ENCODE measurements around the gene MPPED2. TPM values are rescaled to one million over a fixed set of nuclear protein-coding genes. Genes with fewer than 3 reads are reported as not detected.

MPPED2 gene
- total and polyA plus RNA-seq, 9 donors = 4.0 to 16.8 (median 7.5) TPM

DNA sequence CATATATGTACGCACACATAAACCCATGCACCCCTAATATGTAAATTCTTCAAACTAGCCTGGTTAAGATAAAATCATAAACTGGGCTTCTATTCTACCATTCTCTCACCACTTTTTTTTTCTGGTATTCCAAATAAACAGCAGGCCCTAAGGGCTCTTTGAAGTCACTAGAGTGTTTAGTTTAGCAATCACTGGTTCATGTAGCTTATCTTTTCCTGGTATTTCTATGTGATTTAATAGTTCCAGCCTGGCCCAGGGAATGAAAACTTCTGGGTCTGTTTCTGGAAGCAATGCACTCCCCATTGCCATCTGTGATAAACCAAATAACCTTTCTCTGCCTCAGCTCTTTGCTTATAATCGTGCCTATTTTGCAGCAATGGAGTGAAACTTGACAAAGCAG is 10.7 kb upstream of the MPPED2 start:
- peaks cover 3% of the 10 kb centered on the region for H3K4me1 ChIP-seq (ENCODE audit: control insufficient read depth, insufficient read depth, low read length)

GRCh38 chr11:30595934-30596333 is 9.8 kb upstream of the MPPED2 start:
- no peaks in the 10 kb centered on the region for H3K36me3 ChIP-seq (ENCODE audit: control insufficient read depth, insufficient read depth, low read length)
- peaks cover 3% of the 10 kb centered on the region for H3K4me1 ChIP-seq (ENCODE audit: control insufficient read depth, insufficient read depth, low read length)
- DNase-seq = no peak
- no peak overlapping the region for H3K4me3 ChIP-seq (ENCODE audit: low read length)
- no CpG with 5 or more reads among the region's 3 CpGs for WGBS (ENCODE audit: insufficient coverage)
- no peaks in the 10 kb centered on the region for H3K9me3 ChIP-seq (replicated peaks; ENCODE audit: control insufficient read depth, low read depth, low read length)
- H3K27me3 ChIP-seq (ENCODE audit: control insufficient read depth, insufficient read depth, low read length) = no peaks in the 10 kb centered on the region
- peak overlapping the region; percentile 36 for H3K27ac ChIP-seq (ENCODE audit: low read length)

More for the DNA sequence above, 10.7 kb upstream of the MPPED2 start:
- H3K4me3 ChIP-seq (ENCODE audit: low read length) = no peak overlapping the region
- H3K36me3 ChIP-seq (ENCODE audit: control insufficient read depth, insufficient read depth, low read length) = no peaks in the 10 kb centered on the region
- 80% methylated on average over 1 of the region's 2 CpGs for whole genome bisulfite sequencing (ENCODE audit: insufficient coverage)
- no peaks in the 10 kb centered on the region for H3K27me3 ChIP-seq (ENCODE audit: control insufficient read depth, insufficient read depth, low read length)
- H3K27ac ChIP-seq (ENCODE audit: low read length) = no peak overlapping the region
- DNase-seq = no peak
- H3K9me3 ChIP-seq (replicated peaks; ENCODE audit: control insufficient read depth, low read depth, low read length) = no peaks in the 10 kb centered on the region

DNA sequence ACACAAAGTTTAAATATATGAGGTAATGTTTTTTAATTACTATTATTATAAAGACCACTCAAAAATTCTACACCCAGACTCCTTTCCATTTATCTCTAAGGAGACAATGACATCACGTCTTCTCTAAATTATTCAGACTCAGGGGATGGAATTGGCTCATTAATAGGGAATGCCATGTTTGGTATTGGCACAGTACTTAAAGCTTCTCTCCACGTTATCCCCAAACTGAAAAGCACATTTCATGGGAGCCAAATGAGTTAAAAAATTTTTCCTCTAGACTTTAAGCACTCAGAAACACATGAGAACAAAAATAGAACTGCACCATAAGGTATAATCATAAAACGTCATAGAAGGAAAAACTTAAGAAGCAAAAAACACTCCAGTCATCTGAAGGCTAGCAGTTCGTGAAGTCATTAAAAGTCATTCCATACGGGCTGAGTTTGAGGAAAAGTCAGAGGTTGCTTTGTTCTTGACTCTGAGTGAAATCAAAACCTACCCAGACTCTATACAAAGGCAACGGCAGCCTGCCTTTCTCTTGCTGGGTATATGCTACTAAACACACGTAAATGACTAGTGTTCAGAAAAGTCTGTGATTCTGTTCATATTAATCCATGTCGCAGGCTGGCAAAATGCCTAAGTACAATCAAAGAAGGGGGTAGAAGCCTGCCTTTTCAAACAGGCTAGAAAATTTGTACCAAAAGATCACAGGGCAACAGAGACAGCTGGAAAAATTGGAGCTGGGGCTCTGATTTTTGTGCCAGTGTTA is 8.7 kb upstream of the MPPED2 start:
- Histone ChIP-seq H3K27ac (ENCODE audit: low read length) (peak overlapping the region; percentile 85), H3K9me3 (replicated peaks; ENCODE audit: control insufficient read depth, low read depth, low read length) (no peaks in the 10 kb centered on the region), H3K27me3 (ENCODE audit: control insufficient read depth, insufficient read depth, low read length) (no peaks in the 10 kb centered on the region), H3K4me3 (ENCODE audit: low read length) (no peak overlapping the region), H3K36me3 (ENCODE audit: control insufficient read depth, insufficient read depth, low read length) (no peaks in the 10 kb centered on the region), H3K4me1 (ENCODE audit: control insufficient read depth, insufficient read depth, low read length) (peaks cover 3% of the 10 kb centered on the region)
- WGBS (ENCODE audit: insufficient coverage) = 11% methylated on average over 1 of the region's 8 CpGs
- peak; percentile 91 for DNase-seq

DNA sequence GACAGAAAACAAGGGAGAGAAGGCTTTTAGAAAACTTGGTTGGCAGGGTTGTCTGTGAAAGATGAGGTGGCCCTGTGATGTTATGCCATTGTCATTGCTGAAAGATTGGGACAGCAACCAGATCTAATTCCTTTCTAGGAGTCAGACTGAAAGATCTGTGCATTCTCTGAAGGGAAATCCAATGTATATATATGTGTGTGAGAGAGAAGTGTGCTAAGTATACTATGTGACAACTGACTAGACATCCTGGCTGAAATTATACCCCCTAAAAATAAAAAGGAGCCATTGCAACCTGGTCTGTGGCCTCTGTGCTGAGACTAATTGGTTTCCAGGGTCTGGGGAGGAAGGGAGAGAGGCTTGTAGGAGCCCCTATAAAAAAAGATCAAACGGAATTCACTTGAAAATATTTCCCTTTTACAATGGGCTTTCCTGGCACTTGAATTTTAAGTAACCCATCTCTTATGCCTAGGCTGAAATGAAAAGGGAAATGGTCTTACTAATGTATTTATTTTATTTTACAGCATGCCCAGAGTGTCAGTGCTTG is 1.2 kb upstream of the MPPED2 start:
- Histone ChIP-seq H3K27me3 (ENCODE audit: control insufficient read depth, insufficient read depth, low read length) (peaks cover 24% of the 10 kb centered on the region), H3K9me3 (replicated peaks; ENCODE audit: control insufficient read depth, low read depth, low read length) (no peaks in the 10 kb centered on the region), H3K4me3 (ENCODE audit: low read length) (no peak overlapping the region), H3K36me3 (ENCODE audit: control insufficient read depth, insufficient read depth, low read length) (no peaks in the 10 kb centered on the region), H3K27ac (ENCODE audit: low read length) (no peak overlapping the region), H3K4me1 (ENCODE audit: control insufficient read depth, insufficient read depth, low read length) (peaks cover 19% of the 10 kb centered on the region)
- no CpG with 5 or more reads among the region's 1 CpG for whole genome bisulfite sequencing (ENCODE audit: insufficient coverage)
- DNase-seq = no peak

GRCh38 chr11:30585892-30586250 is 282 bp downstream of the MPPED2 start:
- H3K36me3 ChIP-seq (ENCODE audit: control insufficient read depth, insufficient read depth, low read length) = no peaks in the 10 kb centered on the region
- peak overlapping the region; percentile 87 for H3K27ac ChIP-seq (ENCODE audit: low read length)
- under 1% methylated on average over 39 of the region's 42 CpGs for WGBS (ENCODE audit: insufficient coverage)
- H3K4me1 ChIP-seq (ENCODE audit: control insufficient read depth, insufficient read depth, low read length) = peaks cover 19% of the 10 kb centered on the region
- DNase-seq = peak; percentile 69
- H3K4me3 ChIP-seq (ENCODE audit: low read length) = peak overlapping the region; percentile 81
- H3K27me3 ChIP-seq (ENCODE audit: control insufficient read depth, insufficient read depth, low read length) = peaks cover 24% of the 10 kb centered on the region
- H3K9me3 ChIP-seq (replicated peaks; ENCODE audit: control insufficient read depth, low read depth, low read length) = no peaks in the 10 kb centered on the region

DNA sequence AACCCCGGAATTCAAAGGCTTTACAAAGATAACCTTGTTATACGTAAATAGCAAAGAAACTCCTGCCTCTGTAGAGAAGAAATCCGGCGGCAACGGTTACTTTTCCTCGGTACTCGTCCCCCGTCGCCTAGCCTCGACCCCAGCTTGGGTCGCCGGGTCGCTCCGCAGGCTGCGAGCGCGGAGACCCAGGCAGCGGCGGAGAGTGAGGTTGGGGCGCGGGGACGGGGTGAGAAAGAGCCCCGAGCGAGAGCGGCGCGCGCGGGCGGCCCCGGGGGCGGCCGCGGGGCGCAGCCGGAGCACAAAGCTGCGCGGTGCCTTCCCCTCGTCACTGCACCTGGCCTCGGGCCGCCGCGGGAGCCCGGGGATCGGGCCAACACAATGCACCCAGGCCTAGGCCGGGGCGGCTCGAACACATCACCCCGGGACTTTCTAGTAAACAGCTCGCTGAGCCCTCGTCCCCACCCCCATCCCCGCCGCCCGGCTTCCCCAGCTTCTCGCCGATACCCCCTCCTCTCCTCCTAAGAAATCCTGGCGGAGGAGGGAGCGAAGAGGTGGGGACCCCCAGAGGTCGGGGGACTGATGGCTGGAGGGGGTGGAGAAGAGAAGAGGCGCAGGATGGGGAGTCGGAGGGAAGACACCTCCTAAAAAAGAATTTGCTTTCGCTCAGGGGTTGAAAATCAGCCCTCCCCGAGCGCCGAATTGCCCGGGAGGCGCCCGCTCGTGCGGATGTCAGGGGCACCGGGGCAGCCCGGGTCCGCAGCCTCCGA is 845 bp downstream of the MPPED2 start:
- H3K4me3 ChIP-seq (ENCODE audit: low read length) = peak overlapping the region; percentile 81

DNA sequence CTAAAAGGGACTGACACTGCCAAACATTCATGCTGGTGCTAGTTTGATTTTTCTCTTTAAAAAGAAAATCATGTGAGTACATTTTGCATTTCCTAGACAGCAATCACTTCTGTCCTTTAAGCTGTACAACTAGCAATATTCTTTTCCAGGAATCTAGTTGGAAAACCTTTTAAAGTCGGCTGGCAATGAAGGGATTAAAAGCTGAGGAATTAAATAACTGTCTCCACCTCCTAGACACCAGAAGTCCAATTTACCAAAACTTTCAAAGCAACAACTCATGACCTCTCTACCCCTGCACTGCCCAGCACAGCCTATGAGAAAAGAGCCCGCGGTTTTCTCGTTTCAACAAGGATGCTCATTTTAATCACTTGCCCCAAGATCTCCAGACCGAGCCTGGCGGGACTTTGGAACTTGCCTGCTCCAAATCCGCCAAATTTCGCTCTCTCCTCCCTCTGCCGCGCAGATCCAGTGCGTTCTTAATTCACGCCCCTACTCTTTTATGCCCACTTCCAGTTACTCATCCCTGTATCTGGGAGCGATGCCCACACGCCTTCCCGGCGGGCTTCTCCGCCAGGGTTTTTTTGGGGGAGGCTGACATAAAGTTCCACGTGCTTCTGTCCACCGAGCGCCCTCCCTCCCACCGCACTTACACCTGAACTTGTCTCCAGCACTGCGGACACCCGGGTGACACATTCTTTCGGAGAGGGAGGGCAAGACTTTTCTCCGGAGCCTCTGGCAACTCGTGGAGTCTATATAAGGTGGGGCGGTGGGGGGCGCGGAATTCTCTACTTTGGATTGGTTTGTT is 2.5 kb downstream of the MPPED2 start:
- DNase-seq = peak; percentile 79
- Histone ChIP-seq H3K27ac (ENCODE audit: low read length) (peak overlapping the region; percentile 58), H3K27me3 (ENCODE audit: control insufficient read depth, insufficient read depth, low read length) (peaks cover 24% of the 10 kb centered on the region)

More for the DNA sequence above, 845 bp downstream of the MPPED2 start:
- no peaks in the 10 kb centered on the region for H3K9me3 ChIP-seq (replicated peaks; ENCODE audit: control insufficient read depth, low read depth, low read length)
- H3K27me3 ChIP-seq (ENCODE audit: control insufficient read depth, insufficient read depth, low read length) = peaks cover 24% of the 10 kb centered on the region
- under 1% methylated on average over 57 of the region's 74 CpGs for WGBS (ENCODE audit: insufficient coverage)
- peak overlapping the region; percentile 87 for H3K27ac ChIP-seq (ENCODE audit: low read length)
- peaks cover 19% of the 10 kb centered on the region for H3K4me1 ChIP-seq (ENCODE audit: control insufficient read depth, insufficient read depth, low read length)
- no peaks in the 10 kb centered on the region for H3K36me3 ChIP-seq (ENCODE audit: control insufficient read depth, insufficient read depth, low read length)
- DNase-seq = peak; percentile 66

GRCh38 chr11:30582726-30583125 is 3.4 kb downstream of the MPPED2 start:
- no peak overlapping the region for H3K27ac ChIP-seq (ENCODE audit: low read length)
- H3K9me3 ChIP-seq (replicated peaks; ENCODE audit: control insufficient read depth, low read depth, low read length) = no peaks in the 10 kb centered on the region
- peaks cover 19% of the 10 kb centered on the region for H3K4me1 ChIP-seq (ENCODE audit: control insufficient read depth, insufficient read depth, low read length)
- no peak for DNase-seq
- WGBS (ENCODE audit: insufficient coverage) = 100% methylated on average over 1 of the region's 4 CpGs
- no peak overlapping the region for H3K4me3 ChIP-seq (ENCODE audit: low read length)
- H3K27me3 ChIP-seq (ENCODE audit: control insufficient read depth, insufficient read depth, low read length) = peaks cover 24% of the 10 kb centered on the region
- H3K36me3 ChIP-seq (ENCODE audit: control insufficient read depth, insufficient read depth, low read length) = peaks cover 3% of the 10 kb centered on the region

More for the DNA sequence above, 2.5 kb downstream of the MPPED2 start:
- 15% methylated on average over 13 of the region's 29 CpGs for WGBS (ENCODE audit: insufficient coverage)
- Histone ChIP-seq H3K9me3 (replicated peaks; ENCODE audit: control insufficient read depth, low read depth, low read length) (no peaks in the 10 kb centered on the region), H3K4me3 (ENCODE audit: low read length) (peak overlapping the region; percentile 81), H3K36me3 (ENCODE audit: control insufficient read depth, insufficient read depth, low read length) (no peaks in the 10 kb centered on the region), H3K4me1 (ENCODE audit: control insufficient read depth, insufficient read depth, low read length) (peaks cover 19% of the 10 kb centered on the region)

GRCh38 chr11:30581675-30582074 is 4.5 kb downstream of the MPPED2 start:
- Histone ChIP-seq H3K36me3 (ENCODE audit: control insufficient read depth, insufficient read depth, low read length) (peaks cover 3% of the 10 kb centered on the region), H3K27ac (ENCODE audit: low read length) (no peak overlapping the region), H3K4me3 (ENCODE audit: low read length) (no peak overlapping the region), H3K9me3 (replicated peaks; ENCODE audit: control insufficient read depth, low read depth, low read length) (no peaks in the 10 kb centered on the region), H3K27me3 (ENCODE audit: control insufficient read depth, insufficient read depth, low read length) (peaks cover 20% of the 10 kb centered on the region), H3K4me1 (ENCODE audit: control insufficient read depth, insufficient read depth, low read length) (peaks cover 18% of the 10 kb centered on the region)
- no peak for DNase-seq
- 67% methylated on average over 1 of the region's 3 CpGs for WGBS (ENCODE audit: insufficient coverage)

All from muscle of leg (tissue), 11 donors.